Astrocyte (in vitro differentiated cells and primary cell): Measurements from ENCODE around the gene MUC4. TPM values are rescaled to one million over a fixed set of nuclear protein-coding genes. Genes with fewer than 3 reads are reported as not detected.

Source experiments
- DNase-seq: peaks from one replicate; pipeline ENCODE4 v3.0.0-alpha.2; 2010; ENCODE audit warnings: low read depth
- FAIRE-seq: peaks from 2 replicates; lab custom pipeline; 2011; peaks lifted over from hg19 to GRCh38; lab: Jason Lieb, UNC
- H2AFZ ChIP-seq: 2 replicates; pipeline ENCODE4 v1.6.0; 2012; ENCODE audit warnings: low read depth, low read length, inconsistent platforms
- H3K27ac ChIP-seq: 2 replicates; pipeline ENCODE4 v1.5.1; 2011; ENCODE audit warnings: low read depth, low read length, inconsistent platforms
- H3K27me3 ChIP-seq: 2 replicates; pipeline ENCODE4 v1.6.0; 2011; ENCODE audit warnings: low read length, inconsistent platforms; ENCODE audit not compliant: insufficient read depth
- H3K36me3 ChIP-seq: 2 replicates; pipeline ENCODE4 v1.5.1; 2011; ENCODE audit warnings: low read length, inconsistent platforms; ENCODE audit not compliant: insufficient read depth
- H3K4me1 ChIP-seq: 2 replicates; pipeline ENCODE4 v1.5.1; 2011; ENCODE audit warnings: low read length, inconsistent platforms; ENCODE audit not compliant: insufficient read depth
- H3K4me2 ChIP-seq: 2 replicates; pipeline ENCODE4 v1.6.0; 2012; ENCODE audit warnings: low read length, inconsistent platforms
- H3K4me3 ChIP-seq: 2 replicates; pipeline ENCODE4 v1.5.1; 2011; ENCODE audit warnings: low read depth, mild to moderate bottlenecking, low read length, inconsistent platforms; ENCODE audit not compliant: insufficient read depth
- H3K79me2 ChIP-seq: 2 replicates; pipeline ENCODE4 v1.6.0; 2012; ENCODE audit warnings: mild to moderate bottlenecking, low read length, inconsistent platforms; ENCODE audit not compliant: insufficient read depth
- H3K9ac ChIP-seq: 2 replicates; pipeline ENCODE4 v1.6.0; 2012; ENCODE audit warnings: mild to moderate bottlenecking, low read length, inconsistent platforms
- H3K9me3 ChIP-seq: 2 replicates; pipeline ENCODE4 v1.5.1; 2012; ENCODE audit warnings: low read depth, mild to moderate bottlenecking, low read length, inconsistent platforms; ENCODE audit not compliant: insufficient read depth
- H4K20me1 ChIP-seq: 2 replicates; pipeline ENCODE4 v1.6.0; 2012; ENCODE audit warnings: low read length, inconsistent platforms; ENCODE audit not compliant: insufficient read depth
- H3K27ac Mint-ChIP-seq: one replicate; pipeline ENCODE4 v1.8.0; 2021; ENCODE audit warnings: mild to moderate bottlenecking, mixed read lengths; ENCODE audit not compliant: unreplicated experiment
- H3K27me3 Mint-ChIP-seq: one replicate; pipeline ENCODE4 v1.8.0; 2021; ENCODE audit warnings: low read depth, mixed read lengths; ENCODE audit not compliant: unreplicated experiment
- H3K36me3 Mint-ChIP-seq: one replicate; pipeline ENCODE4 v1.8.0; 2021; ENCODE audit warnings: low read depth, mixed read lengths; ENCODE audit not compliant: unreplicated experiment
- H3K4me1 Mint-ChIP-seq: one replicate; pipeline ENCODE4 v1.8.0; 2021; ENCODE audit warnings: low read depth, mixed read lengths; ENCODE audit not compliant: unreplicated experiment
- H3K4me3 Mint-ChIP-seq: one replicate; pipeline ENCODE4 v1.8.0; 2021; ENCODE audit warnings: mild to moderate bottlenecking, moderate library complexity, mixed read lengths; ENCODE audit not compliant: unreplicated experiment
- H3K9me3 Mint-ChIP-seq: one replicate; pipeline ENCODE4 v1.8.0; 2021; ENCODE audit warnings: mild to moderate bottlenecking, mixed read lengths; ENCODE audit not compliant: unreplicated experiment
- EZH2 ChIP-seq: IDR thresholded peaks from 2 replicates; pipeline ENCODE4 v1.6.1; 2012; ENCODE audit warnings: mild to moderate bottlenecking, low read length, inconsistent platforms; ENCODE audit not compliant: insufficient read depth
- total RNA-seq: library from RNA; stranded (reverse); gene quantifications from 2 replicates; pipeline ENCODE4 v1.2.1, GENCODE V29; 2021
- TF ChIP-seq, protein P1 (sequence below): IDR thresholded peaks from 2 replicates; pipeline ENCODE4 v1.5.1; 2011; ENCODE audit warnings: low read depth, mild to moderate bottlenecking, inconsistent platforms, low read length, moderate library complexity; ENCODE audit not compliant: insufficient read depth

MUC4 gene
- total RNA-seq, 1 donor from 2014 or later, result 0.05 TPM

DNA sequence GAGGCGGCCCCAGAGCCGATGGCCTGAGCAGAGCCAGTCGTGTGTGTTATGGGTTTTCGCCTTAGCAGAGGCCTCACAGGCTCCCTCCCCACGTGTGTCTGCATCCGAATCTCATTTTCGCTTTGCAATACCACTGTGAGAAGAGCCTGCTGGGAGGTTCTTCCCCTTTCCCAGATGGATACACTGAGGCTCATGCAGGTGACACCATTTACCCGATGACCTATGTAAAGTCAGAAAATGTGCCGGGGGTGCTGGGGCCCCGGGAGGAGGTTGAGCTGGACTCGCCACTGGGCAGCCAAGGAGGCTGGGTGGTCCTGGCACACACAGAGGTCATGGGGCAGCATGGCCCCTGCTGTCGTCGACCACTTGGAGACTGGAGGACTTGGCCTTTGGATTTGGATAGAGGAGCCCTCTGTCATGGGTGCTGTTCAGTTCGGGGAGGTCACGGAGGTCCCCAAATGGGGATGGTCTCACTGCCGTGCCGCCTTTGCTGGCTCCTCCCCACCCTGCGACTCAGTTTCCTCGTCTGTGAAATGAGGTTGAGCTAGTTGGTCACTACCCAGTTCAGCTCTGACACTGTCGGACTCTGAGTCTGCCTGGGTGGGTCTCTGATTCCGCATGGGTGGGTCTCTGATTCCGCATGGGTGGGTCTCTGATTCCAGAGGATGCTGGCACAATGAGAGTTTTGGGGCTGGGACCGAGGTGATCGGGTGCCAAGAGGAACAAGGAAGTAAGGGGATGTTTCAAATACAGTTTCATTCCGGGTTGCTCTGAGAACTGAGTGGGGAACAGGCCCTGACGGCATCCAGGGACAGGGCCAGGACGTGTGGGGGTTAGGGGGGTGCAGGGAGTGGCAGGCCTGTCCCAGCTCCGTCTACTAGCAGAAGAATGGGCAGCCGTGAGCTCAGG lies 23.2 kb upstream of the MUC4 start:
- Mint-ChIP-seq H3K27ac (no peak overlapping the region), H3K9me3 (peaks cover 6% of the 10 kb centered on the region), H3K27me3 (peaks cover 26% of the 10 kb centered on the region), H3K4me1 (no peaks in the 10 kb centered on the region), H3K36me3 (no peaks in the 10 kb centered on the region), H3K4me3 (no peak overlapping the region)
- no peak for FAIRE-seq
- Histone ChIP-seq H3K9ac (no peak overlapping the region), H4K20me1 (no peaks in the 10 kb centered on the region), H3K9me3 (no peaks in the 10 kb centered on the region), H3K27me3 (peaks cover 10% of the 10 kb centered on the region), H3K4me2 (no peak overlapping the region), H3K79me2 (no peaks in the 10 kb centered on the region), H3K36me3 (no peaks in the 10 kb centered on the region), H2AFZ (no peak overlapping the region), H3K27ac (no peak overlapping the region), H3K4me1 (no peaks in the 10 kb centered on the region), H3K4me3 (no peak overlapping the region)
- no peak for DNase-seq
- TF ChIP-seq EZH2, result no peak
- TF ChIP-seq, protein P1, sequence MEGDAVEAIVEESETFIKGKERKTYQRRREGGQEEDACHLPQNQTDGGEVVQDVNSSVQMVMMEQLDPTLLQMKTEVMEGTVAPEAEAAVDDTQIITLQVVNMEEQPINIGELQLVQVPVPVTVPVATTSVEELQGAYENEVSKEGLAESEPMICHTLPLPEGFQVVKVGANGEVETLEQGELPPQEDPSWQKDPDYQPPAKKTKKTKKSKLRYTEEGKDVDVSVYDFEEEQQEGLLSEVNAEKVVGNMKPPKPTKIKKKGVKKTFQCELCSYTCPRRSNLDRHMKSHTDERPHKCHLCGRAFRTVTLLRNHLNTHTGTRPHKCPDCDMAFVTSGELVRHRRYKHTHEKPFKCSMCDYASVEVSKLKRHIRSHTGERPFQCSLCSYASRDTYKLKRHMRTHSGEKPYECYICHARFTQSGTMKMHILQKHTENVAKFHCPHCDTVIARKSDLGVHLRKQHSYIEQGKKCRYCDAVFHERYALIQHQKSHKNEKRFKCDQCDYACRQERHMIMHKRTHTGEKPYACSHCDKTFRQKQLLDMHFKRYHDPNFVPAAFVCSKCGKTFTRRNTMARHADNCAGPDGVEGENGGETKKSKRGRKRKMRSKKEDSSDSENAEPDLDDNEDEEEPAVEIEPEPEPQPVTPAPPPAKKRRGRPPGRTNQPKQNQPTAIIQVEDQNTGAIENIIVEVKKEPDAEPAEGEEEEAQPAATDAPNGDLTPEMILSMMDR, result no peak

DNA sequence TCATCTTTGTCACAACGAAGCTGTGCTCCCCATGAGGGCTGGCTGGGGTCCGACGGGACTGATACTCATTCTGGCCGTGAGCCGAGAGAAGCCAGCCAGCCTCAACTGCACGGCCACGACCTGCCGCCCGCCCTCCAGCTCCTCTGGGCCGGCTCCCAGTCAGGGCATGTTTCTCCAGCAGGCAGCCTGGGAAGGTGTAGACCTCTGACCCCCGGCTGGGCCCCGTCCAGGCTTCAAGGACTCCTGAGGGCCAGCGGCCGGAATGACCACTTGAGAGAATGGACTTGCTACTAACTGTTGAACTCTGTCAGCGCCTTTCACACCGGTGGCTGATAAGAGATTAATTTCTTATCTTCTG lies 18.1 kb upstream of the MUC4 start:
- H3K4me2 ChIP-seq, result no peak overlapping the region
- TF ChIP-seq, protein P1, result no peak
- no peak for TF ChIP-seq EZH2
- no peak overlapping the region for H3K4me3 Mint-ChIP-seq
- H3K79me2 ChIP-seq, result no peaks in the 10 kb centered on the region
- no peaks in the 10 kb centered on the region for H4K20me1 ChIP-seq
- no peak for DNase-seq
- H3K27me3 Mint-ChIP-seq, result peaks cover 10% of the 10 kb centered on the region
- no peak overlapping the region for H2AFZ ChIP-seq
- H3K36me3 ChIP-seq, result no peaks in the 10 kb centered on the region
- no peak overlapping the region for H3K4me3 ChIP-seq
- no peak overlapping the region for H3K27ac Mint-ChIP-seq
- no peak overlapping the region for H3K27ac ChIP-seq
- no peaks in the 10 kb centered on the region for H3K4me1 ChIP-seq
- H3K36me3 Mint-ChIP-seq, result no peaks in the 10 kb centered on the region
- H3K9ac ChIP-seq, result no peak overlapping the region
- H3K9me3 Mint-ChIP-seq, result peaks cover 2% of the 10 kb centered on the region
- no peak for FAIRE-seq
- no peaks in the 10 kb centered on the region for H3K4me1 Mint-ChIP-seq
- peaks cover 2% of the 10 kb centered on the region for H3K27me3 ChIP-seq
- H3K9me3 ChIP-seq, result no peaks in the 10 kb centered on the region

DNA sequence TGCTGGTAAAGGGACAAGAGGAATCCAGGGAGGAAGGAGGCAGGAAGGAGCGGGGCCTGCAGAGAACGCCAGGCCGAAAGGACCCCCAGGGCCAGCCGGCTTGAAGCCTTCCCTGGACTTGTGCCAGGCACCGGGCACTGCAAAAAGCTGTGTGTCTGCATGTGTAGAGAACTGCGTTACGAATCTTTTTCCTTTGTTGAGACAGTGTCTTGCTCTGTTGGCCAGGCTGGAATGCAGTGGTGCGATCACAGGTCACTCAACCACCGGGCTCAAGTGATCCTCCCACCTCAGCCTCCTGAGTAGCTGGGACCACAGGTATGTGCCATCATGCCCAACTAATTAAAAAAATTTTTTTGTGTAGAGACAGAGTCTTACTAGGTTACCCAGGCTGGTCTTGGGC lies 17.0 kb upstream of the MUC4 start:
- Histone ChIP-seq H3K4me3 (no peak overlapping the region), H3K36me3 (no peaks in the 10 kb centered on the region), H2AFZ (no peak overlapping the region), H3K9me3 (no peaks in the 10 kb centered on the region), H3K4me1 (no peaks in the 10 kb centered on the region), H3K27me3 (peaks cover 2% of the 10 kb centered on the region), H4K20me1 (no peaks in the 10 kb centered on the region), H3K9ac (no peak overlapping the region), H3K79me2 (no peaks in the 10 kb centered on the region), H3K4me2 (no peak overlapping the region), H3K27ac (no peak overlapping the region)
- Mint-ChIP-seq H3K9me3 (peaks cover 2% of the 10 kb centered on the region), H3K27ac (no peak overlapping the region), H3K4me1 (no peaks in the 10 kb centered on the region), H3K27me3 (peaks cover 11% of the 10 kb centered on the region), H3K4me3 (no peak overlapping the region), H3K36me3 (no peaks in the 10 kb centered on the region)
- TF ChIP-seq EZH2, result no peak
- TF ChIP-seq, protein P1, result no peak
- DNase-seq, result no peak
- FAIRE-seq, result no peak
